Colonic mucosa (tissue), 4 donors: ENCODE results near the gene VTN. TPM values are rescaled to one million over a fixed set of nuclear protein-coding genes. Genes with fewer than 3 reads are reported as not detected.

Experiments used
- DNase-seq: peaks from one replicate; pipeline ENCODE4 v3.0.0-alpha.2; 2020
- H3K27ac ChIP-seq: fragments of 200-600 bp; one replicate; pipeline ENCODE4 v1.8.0; 2021
- H3K27me3 ChIP-seq: fragments of 200-600 bp; one replicate; pipeline ENCODE4 v1.8.0; 2021
- H3K36me3 ChIP-seq: fragments of 200-600 bp; one replicate; pipeline ENCODE4 v1.8.0; 2021
- H3K4me1 ChIP-seq: fragments of 200-600 bp; one replicate; pipeline ENCODE4 v1.8.0; 2021; ENCODE audit warnings: mild to moderate bottlenecking
- H3K4me3 ChIP-seq: fragments of 200-600 bp; one replicate; pipeline ENCODE4 v1.8.0; 2021
- H3K9ac ChIP-seq, 2 donors: one replicate each; pipeline ENCODE4 v1.7.0; 2013; ENCODE audit warnings: control low read depth in 2 of 2, low read depth in 2 of 2, low read length in 2 of 2
- H3K9me3 ChIP-seq: fragments of 200-600 bp; one replicate; pipeline ENCODE4 v1.8.0; 2021
- CTCF ChIP-seq: fragments of 200-600 bp; IDR thresholded peaks from one replicate; pipeline ENCODE4 v1.8.0; 2022; ENCODE audit warnings: antibody characterized with exemption, mild to moderate bottlenecking
- intact Hi-C: fragments of 100-400 bp; cut with DNase I; formaldehyde crosslinking; loops from one replicate; pipeline ENCODE4 v1.14.1; 2022
- total RNA-seq, 2 donors: library from RNA; stranded (reverse); fragmentation: NEBNext Ultra II Directional in 1 of 2; extraction: Animal tissue kit (Norgen Biotek cat#: 25700) in 1 of 2; gene quantifications; one replicate each; pipeline ENCODE4 v1.2.1, GENCODE V29; 2021
- donor health status: healthy.
- donor health status: DM: no; HTN: no; CAD: no.
- donor health status: DM: no; HTN: no; CAD: no.

The VTN gene
- total RNA-seq, 2 donors from 2014 or later, result 1.8 TPM; not detected in 1

GRCh38 chr17:28372203-28372944 is 2.3 kb upstream of the VTN start:
- peak overlapping the region in 1 of 2 donors; percentile 60 for H3K9ac ChIP-seq
- H3K4me3 ChIP-seq, result peak overlapping the region; percentile 47
- intact Hi-C loops, result no loop called here
- no peaks in the 10 kb centered on the region for H3K36me3 ChIP-seq
- H3K9me3 ChIP-seq, result no peaks in the 10 kb centered on the region
- no peak for TF ChIP-seq CTCF
- DNase-seq, result no peak
- peaks cover 16% of the 10 kb centered on the region for H3K27me3 ChIP-seq
- H3K4me1 ChIP-seq, result peaks cover 4% of the 10 kb centered on the region
- peak overlapping the region; percentile 23 for H3K27ac ChIP-seq

- Histone ChIP-seq H3K4me1 (peaks cover 4% of the 10 kb centered on the region), H3K9me3 (no peaks in the 10 kb centered on the region), H3K4me3 (peak within 1 kb of the TSS; percentile 47), H3K27me3 (peaks cover 16% of the 10 kb centered on the region), H3K27ac (peak within 1 kb of the TSS; percentile 23), H3K36me3 (no peaks in the 10 kb centered on the region), H3K9ac (peak within 1 kb of the TSS in 1 of 2 donors; percentile 60)
- intact Hi-C loops, result no loop called here
- no peak for TF ChIP-seq CTCF
- DNase-seq, result peak; percentile 79
Measured at GRCh38 chr17:28371245-28372202, 1.4 kb upstream of the VTN start, which contains the start of gene SARM1. Gene SARM1, plus strand, starts transcription at chr17:28371694. Its CDS starts 339 bp downstream, at chr17:28372033.

GRCh38 chr17:28370744-28371103 is 617 bp upstream of the VTN start:
- Histone ChIP-seq H3K36me3 (no peaks in the 10 kb centered on the region), H3K27ac (peak overlapping the region; percentile 23), H3K4me1 (peaks cover 4% of the 10 kb centered on the region), H3K9ac (no peak overlapping the region), H3K4me3 (no peak overlapping the region), H3K27me3 (peaks cover 16% of the 10 kb centered on the region), H3K9me3 (no peaks in the 10 kb centered on the region)
- intact Hi-C loops, result no loop called here
- no peak for TF ChIP-seq CTCF
- no peak for DNase-seq

- peaks cover 16% of the 10 kb centered on the region for H3K27me3 ChIP-seq
- peaks cover 4% of the 10 kb centered on the region for H3K4me1 ChIP-seq
- no peaks in the 10 kb centered on the region for H3K9me3 ChIP-seq
- no peak for DNase-seq
- no peak overlapping the region for H3K4me3 ChIP-seq
- intact Hi-C loops, result no loop called here
- no peaks in the 10 kb centered on the region for H3K36me3 ChIP-seq
- no peak overlapping the region for H3K27ac ChIP-seq
- TF ChIP-seq CTCF, result no peak
- no peak overlapping the region for H3K9ac ChIP-seq
Measured at GRCh38 chr17:28369684-28370034, 448 bp downstream of the VTN start.

- intact Hi-C loops, result no loop called here
- no peak overlapping the region for H3K9ac ChIP-seq
- H3K9me3 ChIP-seq, result no peaks in the 10 kb centered on the region
- H3K27me3 ChIP-seq, result peaks cover 16% of the 10 kb centered on the region
- TF ChIP-seq CTCF, result no peak
- H3K4me3 ChIP-seq, result no peak overlapping the region
- H3K27ac ChIP-seq, result no peak overlapping the region
- no peak for DNase-seq
- no peaks in the 10 kb centered on the region for H3K36me3 ChIP-seq
- H3K4me1 ChIP-seq, result peaks cover 4% of the 10 kb centered on the region
Measured at GRCh38 chr17:28368915-28369683, 1.0 kb downstream of the VTN start.
